Measurements from ENCODE around the gene WNT5B. TPM values are rescaled to one million over a fixed set of nuclear protein-coding genes. Genes with fewer than 3 reads are reported as not detected.

The WNT5B gene
- total and polyA plus RNA-seq, 2 donors (not counting 3 experiments of a cell fraction or from before 2014, with no cell fraction given) = not detected

DNA sequence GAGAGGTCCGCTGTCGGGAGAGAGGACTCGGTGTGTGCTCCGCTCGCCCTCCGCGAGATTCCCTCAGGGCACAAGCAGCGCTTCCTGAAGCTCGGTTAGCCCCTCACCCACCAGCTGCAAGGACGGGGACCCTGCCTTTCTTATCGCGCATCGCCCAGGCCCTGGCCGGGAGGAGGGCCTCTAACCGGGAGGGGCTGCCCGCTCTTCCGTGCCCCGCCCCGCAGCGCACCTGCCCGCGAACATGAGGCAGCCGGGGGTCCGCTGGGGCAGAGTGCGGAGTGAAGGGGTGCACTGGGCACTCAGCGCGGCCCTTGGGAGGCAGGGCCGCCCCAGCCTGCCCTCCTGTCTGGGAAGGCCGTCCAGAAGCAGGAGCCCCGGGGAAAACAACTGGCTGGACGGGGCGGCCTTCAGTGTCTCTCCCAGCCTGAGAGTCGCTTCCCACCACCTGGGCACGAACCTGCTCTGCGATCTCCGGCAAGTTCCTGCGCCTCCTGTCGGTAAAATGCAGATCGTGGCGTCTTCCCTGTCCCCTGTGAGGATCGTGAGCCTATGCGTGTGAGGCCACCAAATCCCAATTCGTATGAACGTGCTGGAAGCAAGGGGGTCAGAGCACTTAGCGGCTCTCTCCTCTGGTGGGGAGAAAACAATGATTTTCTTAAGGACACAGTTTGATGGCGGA, 33.9 kb downstream of the WNT5B start:
- FAIRE-seq (no peak), DNase-seq (ENCODE audit: low read depth, low spot score) (no peak)
- ChIA-PET POLR2A (interaction anchor here (1.3 kb wide), 1 partner anchor 28 kb away, joined by 6 read pairs; the partner anchor contains the start of gene ADIPOR2), CTCF (interaction anchor here (1.4 to 4.9 kb wide), 2 partner anchors 119 to 128 kb away, joined by 3 to 89 read pairs; no protein-coding TSS in a partner anchor)
- no peaks in the 10 kb centered on the region for H3K79me2 ChIP-seq (ENCODE audit: control insufficient read depth, insufficient read depth, low read length)
- H3K4me3 ChIP-seq (replicated peaks in 1 of 3; ENCODE audit: insufficient read depth in 1 of 3, low read depth in 1 of 3, low read length in 3 of 3) = no peak overlapping the region
- intact Hi-C loops (cut with micrococcal nuclease) = loop anchor here (1.0 kb wide), 1 partner anchor 18 kb away; no protein-coding TSS in a partner anchor
- no peaks in the 10 kb centered on the region for H3K9me1 ChIP-seq (replicated peaks; ENCODE audit: control insufficient read depth, extremely low read depth, insufficient read depth, low read length)
- no peak overlapping the region for H3K9ac ChIP-seq (replicated peaks; ENCODE audit: extremely low read depth, insufficient read depth, low read length)
- no peak for TF ChIP-seq MAX (IDR thresholded peaks at IDR 0.05; ENCODE audit: insufficient read depth, insufficient read length)
- TF ChIP-seq POLR2AphosphoS5 (IDR thresholded peaks at IDR 0.05; ENCODE audit: insufficient read depth, low read depth, low read length) = no peak
- TF ChIP-seq EZH2 (IDR thresholded peaks at IDR 0.05; ENCODE audit: borderline replicate concordance, low read depth, low read length, severe bottlenecking) = no peak
- no peak for TF ChIP-seq POLR2A (IDR thresholded peaks at IDR 0.05; ENCODE audit: low read depth, low read length)
- no peak for TF ChIP-seq MYC (IDR thresholded peaks at IDR 0.05; ENCODE audit: low read depth, low read length)
- H2AFZ ChIP-seq (ENCODE audit: low read depth, low read length) = peak overlapping the region; percentile 23
- BruUV-seq (replicated peaks) = no TSS peak
- dilution Hi-C loops (cut with MboI; ENCODE audit: extremely low pct_ligation_motif_present, low sequenced_read_pairs) = no loop called here
- H3K27me3 ChIP-seq (ENCODE audit: control insufficient read depth in 2 of 2, insufficient read depth in 2 of 2, low read length in 2 of 2) = no peaks in the 10 kb centered on the region
- no peaks in the 10 kb centered on the region for H3K36me3 ChIP-seq (ENCODE audit: control insufficient read depth in 2 of 2, extremely low read depth in 1 of 2, insufficient read depth in 2 of 2, low read length in 2 of 2)
- no peak overlapping the region for H3K27ac ChIP-seq (ENCODE audit: insufficient read depth, low read depth, low read length)
- H4K20me1 ChIP-seq (replicated peaks; ENCODE audit: control insufficient read depth, extremely low read depth, insufficient read depth, low read length) = no peaks in the 10 kb centered on the region
- H3K4me2 ChIP-seq (ENCODE audit: insufficient read depth, low read length) = no peak overlapping the region
- peaks cover 13% of the 10 kb centered on the region for H3K4me1 ChIP-seq (ENCODE audit: control insufficient read depth, extremely low read depth, insufficient read depth, low read length)
- no peaks in the 10 kb centered on the region for H3K9me3 ChIP-seq (replicated peaks; ENCODE audit: control insufficient read depth, insufficient read depth, low read length)

DNA sequence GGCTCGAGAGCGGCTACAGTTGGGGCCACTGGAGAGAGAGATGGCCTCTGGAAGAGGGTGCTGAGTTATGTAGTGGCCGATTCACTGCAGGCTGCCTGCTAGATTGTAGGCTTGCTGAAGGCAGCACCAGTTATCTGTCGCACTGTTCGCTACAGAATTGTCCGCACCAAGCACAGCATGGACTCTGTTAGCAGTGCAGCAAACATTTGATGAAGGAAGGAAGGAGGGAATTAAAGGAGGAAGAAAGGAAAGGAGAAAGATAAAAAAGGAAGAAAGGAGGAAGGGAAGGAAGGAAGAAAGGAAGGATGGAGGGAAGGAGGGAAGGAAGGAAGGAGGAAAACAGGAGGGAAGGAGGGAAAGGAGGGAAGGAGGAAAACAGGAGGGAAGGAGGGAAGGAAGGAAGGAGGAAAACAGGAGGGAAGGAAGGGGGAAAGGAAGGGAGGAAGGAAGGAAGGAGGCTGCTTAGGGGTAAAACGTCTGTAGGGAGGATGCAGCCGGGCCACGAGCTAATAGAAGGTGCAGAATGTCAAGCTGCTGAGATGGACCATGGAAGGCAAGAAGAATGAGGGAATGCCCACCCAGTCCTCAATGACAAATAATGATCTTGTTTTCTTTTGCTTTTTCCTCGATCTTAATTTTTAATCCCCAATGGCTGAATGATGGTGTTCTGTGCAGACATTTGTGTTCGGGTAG, 34.6 kb downstream of the WNT5B start:
- no peak for DNase-seq (ENCODE audit: low read depth, low spot score)
- Histone ChIP-seq H3K9ac (replicated peaks; ENCODE audit: extremely low read depth, insufficient read depth, low read length) (no peak overlapping the region), H2AFZ (ENCODE audit: low read depth, low read length) (no peak overlapping the region), H3K27me3 (ENCODE audit: control insufficient read depth in 2 of 2, insufficient read depth in 2 of 2, low read length in 2 of 2) (no peaks in the 10 kb centered on the region), H4K20me1 (replicated peaks; ENCODE audit: control insufficient read depth, extremely low read depth, insufficient read depth, low read length) (no peaks in the 10 kb centered on the region), H3K27ac (ENCODE audit: insufficient read depth, low read depth, low read length) (no peak overlapping the region), H3K4me1 (ENCODE audit: control insufficient read depth, extremely low read depth, insufficient read depth, low read length) (peaks cover 16% of the 10 kb centered on the region), H3K4me2 (ENCODE audit: insufficient read depth, low read length) (no peak overlapping the region), H3K4me3 (replicated peaks in 1 of 3; ENCODE audit: insufficient read depth in 1 of 3, low read depth in 1 of 3, low read length in 3 of 3) (no peak overlapping the region), H3K36me3 (ENCODE audit: control insufficient read depth in 2 of 2, extremely low read depth in 1 of 2, insufficient read depth in 2 of 2, low read length in 2 of 2) (no peaks in the 10 kb centered on the region), H3K79me2 (ENCODE audit: control insufficient read depth, insufficient read depth, low read length) (no peaks in the 10 kb centered on the region), H3K9me1 (replicated peaks; ENCODE audit: control insufficient read depth, extremely low read depth, insufficient read depth, low read length) (no peaks in the 10 kb centered on the region), H3K9me3 (replicated peaks; ENCODE audit: control insufficient read depth, insufficient read depth, low read length) (no peaks in the 10 kb centered on the region)
- CTCF ChIA-PET = interaction anchor here (0.7 kb wide), 1 partner anchor 128 kb away, joined by 3 read pairs; no protein-coding TSS in a partner anchor
- POLR2A ChIA-PET = no interaction called here
- no TSS peak for BruUV-seq (replicated peaks)
- TF ChIP-seq GATA2 (IDR thresholded peaks at IDR 0.05; ENCODE audit: insufficient read depth, insufficient read length, low read depth, low read length) = no peak
- TF ChIP-seq EZH2 (IDR thresholded peaks at IDR 0.05; ENCODE audit: borderline replicate concordance, low read depth, low read length, severe bottlenecking) = no peak
- TF ChIP-seq FOS (IDR thresholded peaks at IDR 0.05; ENCODE audit: borderline replicate concordance, insufficient read depth, low read length) = no peak
- no peak for TF ChIP-seq JUN (IDR thresholded peaks at IDR 0.05; ENCODE audit: borderline replicate concordance, insufficient read depth, insufficient read length, low read depth)
- no peak for TF ChIP-seq POLR2AphosphoS5 (IDR thresholded peaks at IDR 0.05; ENCODE audit: insufficient read depth, low read depth, low read length)
- FAIRE-seq = no peak
- dilution Hi-C loops (cut with MboI; ENCODE audit: extremely low pct_ligation_motif_present, low sequenced_read_pairs) (no loop called here), intact Hi-C loops (cut with micrococcal nuclease) (no loop called here)
